ENCODE data around the gene GPC3. TPM values are rescaled to one million over a fixed set of nuclear protein-coding genes. Genes with fewer than 3 reads are reported as not detected.

The GPC3 gene
- total RNA-seq, 4 donors from 2014 or later = 8.4 to 28.2 (median 20.4) TPM

GRCh38 chrX:133640161-133641015 is 345.0 kb downstream of the GPC3 start:
- TF ChIP-seq CTCF (IDR thresholded peaks at IDR 0.05) = no peak
- no peak for TF ChIP-seq POLR2A (IDR thresholded peaks at IDR 0.05)
- no peak for DNase-seq
- Histone ChIP-seq H3K9me3 (no peaks in the 10 kb centered on the region), H3K27me3 (no peaks in the 10 kb centered on the region), H3K4me1 (no peaks in the 10 kb centered on the region), H3K36me3 (no peaks in the 10 kb centered on the region), H3K27ac (no peak overlapping the region), H3K4me3 (replicated peaks in 1 of 3) (no peak overlapping the region)
- 85 to 94% methylated on average over 7 of the region's 7 CpGs for WGBS, 2 donors
- intact Hi-C loops (cut with DNase I) = no loop called here

- H3K9me3 ChIP-seq = no peaks in the 10 kb centered on the region
- no peaks in the 10 kb centered on the region for H3K4me1 ChIP-seq
- no peak for TF ChIP-seq CTCF (IDR thresholded peaks at IDR 0.05)
- no peak for TF ChIP-seq POLR2A (IDR thresholded peaks at IDR 0.05)
Observed at GRCh38 chrX:133639726-133640125, 345.7 kb downstream of the GPC3 start.

GRCh38 chrX:133638285-133638684 is 347.1 kb downstream of the GPC3 start:
- intact Hi-C loops (cut with DNase I) = no loop called here
- 62 to 87% methylated on average over 4 of the region's 4 CpGs for WGBS, 2 donors
- Histone ChIP-seq H3K4me1 (no peaks in the 10 kb centered on the region), H3K36me3 (no peaks in the 10 kb centered on the region), H3K27me3 (no peaks in the 10 kb centered on the region), H3K9me3 (no peaks in the 10 kb centered on the region), H3K4me3 (replicated peaks in 1 of 3) (no peak overlapping the region), H3K27ac (no peak overlapping the region)
- no peak for DNase-seq
- no peak for TF ChIP-seq POLR2A (IDR thresholded peaks at IDR 0.05)
- no peak for TF ChIP-seq CTCF (IDR thresholded peaks at IDR 0.05)

More at GRCh38 chrX:133639726-133640125, 345.7 kb downstream of the GPC3 start:
- DNase-seq = no peak
- Histone ChIP-seq H3K36me3 (no peaks in the 10 kb centered on the region), H3K27me3 (no peaks in the 10 kb centered on the region), H3K27ac (no peak overlapping the region), H3K4me3 (replicated peaks in 1 of 3) (no peak overlapping the region)
- WGBS, 2 donors = 76 to 100% methylated on average over 2 of the region's 2 CpGs
- intact Hi-C loops (cut with DNase I) = no loop called here

- intact Hi-C loops (cut with DNase I) = no loop called here
- H3K9me3 ChIP-seq = no peaks in the 10 kb centered on the region
Observed at GRCh38 chrX:133637765-133638164, 347.6 kb downstream of the GPC3 start.

More at GRCh38 chrX:133637765-133638164, 347.6 kb downstream of the GPC3 start:
- TF ChIP-seq CTCF (IDR thresholded peaks at IDR 0.05) (no peak), POLR2A (IDR thresholded peaks at IDR 0.05) (no peak)
- DNase-seq = no peak
- no peak overlapping the region for H3K4me3 ChIP-seq (replicated peaks in 1 of 3)
- no peaks in the 10 kb centered on the region for H3K27me3 ChIP-seq
- no peak overlapping the region for H3K27ac ChIP-seq
- H3K4me1 ChIP-seq = no peaks in the 10 kb centered on the region
- H3K36me3 ChIP-seq = no peaks in the 10 kb centered on the region
- WGBS, 2 donors = 75 to 92% methylated on average over 5 of the region's 5 CpGs

All from thyroid gland (tissue), 4 donors.